Activated CD4-positive, CD25-positive, alpha-beta regulatory T cell treated with anti-CD3 and anti-CD28 coated beads, Interleukin-2, amount 50 U/mL, for 72 hours (primary cell): ENCODE results near the gene ARPC4.

Experiments
- DNase-seq: peaks from one replicate; pipeline ENCODE4 v3.0.0; 2021

Gene ARPC4

GRCh38 chr3:9793161-9793781, 389 bp downstream of the ARPC4 start:
- DNase-seq = no peak

GRCh38 chr3:9794400-9794799, 1.5 kb downstream of the ARPC4 start:
- no peak for DNase-seq

GRCh38 chr3:9795207-9795606, 2.3 kb downstream of the ARPC4 start:
- no peak for DNase-seq

GRCh38 chr3:9797196-9797945, 4.5 kb downstream of the ARPC4 start:
- no peak for DNase-seq

- no peak for DNase-seq
These were observed 7.6 kb downstream of the ARPC4 start for GRCh38 chr3:9800529-9800928.

GRCh38 chr3:9803494-9803893, 10.6 kb downstream of the ARPC4 start:
- no peak for DNase-seq

GRCh38 chr3:9804996-9805395, 12.1 kb downstream of the ARPC4 start:
- no peak for DNase-seq

- no peak for DNase-seq
These were observed 13.3 kb downstream of the ARPC4 start for GRCh38 chr3:9806137-9806536.

GRCh38 chr3:9806688-9807589, 14.1 kb downstream of the ARPC4 start:
- DNase-seq = no peak

- DNase-seq = no peak
These were observed 15.1 kb downstream of the ARPC4 start for GRCh38 chr3:9807981-9808344.

- DNase-seq = peak; percentile 47
These were observed 15.6 kb downstream of the ARPC4 start for GRCh38 chr3:9808345-9809037.

GRCh38 chr3:9809239-9809614, 16.3 kb downstream of the ARPC4 start:
- DNase-seq = no peak

GRCh38 chr3:9809615-9810432, 16.9 kb downstream of the ARPC4 start, which contains the start of gene TTLL3:
TSS of gene TTLL3 (plus strand) at chr3:9810262. CDS start at chr3:9810662, 400 bp downstream.
- DNase-seq = peak; percentile 65

GRCh38 chr3:9810433-9810770, 17.5 kb downstream of the ARPC4 start:
- no peak for DNase-seq

- DNase-seq = no peak
These were observed 18.0 kb downstream of the ARPC4 start for GRCh38 chr3:9810846-9811245.

GRCh38 chr3:9812870-9813483, 20.1 kb downstream of the ARPC4 start:
- no peak for DNase-seq

GRCh38 chr3:9815986-9816385, 23.1 kb downstream of the ARPC4 start:
- no peak for DNase-seq

GRCh38 chr3:9817436-9817835, 24.6 kb downstream of the ARPC4 start:
- DNase-seq = no peak

- DNase-seq = no peak
These were observed 25.9 kb downstream of the ARPC4 start for GRCh38 chr3:9818666-9819335.

- no peak for DNase-seq
These were observed 27.7 kb downstream of the ARPC4 start for GRCh38 chr3:9820543-9820942.

GRCh38 chr3:9820946-9821345, 28.1 kb downstream of the ARPC4 start:
- no peak for DNase-seq
